ENCODE measurements around the gene ATOH8.

Gene ATOH8

GRCh38 chr2:85788603-85789002 lies 34.8 kb downstream of the ATOH8 start:
- in situ Hi-C loops (cut with HindIII; ENCODE audit: low sequenced_read_pairs), result no loop called here
- TF ChIP-seq CTCF (IDR thresholded peaks at IDR 0.05; ENCODE audit: low read depth, low read length), result no peak
- DNase-seq (ENCODE audit: low read depth, low spot score), result no peak
- no peak overlapping the region for H3K4me3 ChIP-seq (ENCODE audit: low read depth, low read length)

GRCh38 chr2:85789271-85789670 lies 35.5 kb downstream of the ATOH8 start:
- no peak for TF ChIP-seq CTCF (IDR thresholded peaks at IDR 0.05; ENCODE audit: low read depth, low read length)
- in situ Hi-C loops (cut with HindIII; ENCODE audit: low sequenced_read_pairs), result no loop called here

GRCh38 chr2:85790032-85790431 lies 36.2 kb downstream of the ATOH8 start:
- no peak for TF ChIP-seq CTCF (IDR thresholded peaks at IDR 0.05; ENCODE audit: low read depth, low read length)
- DNase-seq (ENCODE audit: low read depth, low spot score), result no peak
- H3K4me3 ChIP-seq (ENCODE audit: low read depth, low read length), result no peak overlapping the region
- in situ Hi-C loops (cut with HindIII; ENCODE audit: low sequenced_read_pairs), result no loop called here

More at GRCh38 chr2:85789271-85789670, 35.5 kb downstream of the ATOH8 start:
- no peak overlapping the region for H3K4me3 ChIP-seq (ENCODE audit: low read depth, low read length)
- no peak for DNase-seq (ENCODE audit: low read depth, low spot score)

GRCh38 chr2:85790499-85791188 lies 36.9 kb downstream of the ATOH8 start:
- in situ Hi-C loops (cut with HindIII; ENCODE audit: low sequenced_read_pairs), result no loop called here
- no peak overlapping the region for H3K4me3 ChIP-seq (ENCODE audit: low read depth, low read length)
- TF ChIP-seq CTCF (IDR thresholded peaks at IDR 0.05; ENCODE audit: low read depth, low read length), result no peak
- DNase-seq (ENCODE audit: low read depth, low spot score), result no peak

GRCh38 chr2:85791704-85792565 lies 38.1 kb downstream of the ATOH8 start:
- H3K4me3 ChIP-seq (ENCODE audit: low read depth, low read length), result no peak overlapping the region
- no peak for DNase-seq (ENCODE audit: low read depth, low spot score)
- no peak for TF ChIP-seq CTCF (IDR thresholded peaks at IDR 0.05; ENCODE audit: low read depth, low read length)
- in situ Hi-C loops (cut with HindIII; ENCODE audit: low sequenced_read_pairs), result no loop called here

GRCh38 chr2:85792783-85793441 lies 39.1 kb downstream of the ATOH8 start:
- no peak for TF ChIP-seq CTCF (IDR thresholded peaks at IDR 0.05; ENCODE audit: low read depth, low read length)
- peak; percentile 65 for DNase-seq (ENCODE audit: low read depth, low spot score)
- in situ Hi-C loops (cut with HindIII; ENCODE audit: low sequenced_read_pairs), result no loop called here

More at GRCh38 chr2:85792783-85793441, 39.1 kb downstream of the ATOH8 start:
- H3K4me3 ChIP-seq (ENCODE audit: low read depth, low read length), result no peak overlapping the region
